Endothelial cell of umbilical vein (primary cell): Measurements from ENCODE around the gene SIN3A.
"Not testable (repeated sequence)": the region's sequence is repeated elsewhere in the genome, so short reads cannot be mapped to it uniquely, and the experiment has no call there.

Source experiments
- EZH2 ChIP-seq: IDR thresholded peaks from 2 replicates; pipeline ENCODE4 v1.6.1; 2012; ENCODE audit warnings: borderline replicate concordance, low read depth, mild to moderate bottlenecking, moderate library complexity, low read length, inconsistent platforms; ENCODE audit not compliant: severe bottlenecking
- FOS ChIP-seq: IDR thresholded peaks from 2 replicates; pipeline ENCODE4 v1.6.1; 2011; ENCODE audit warnings: mild to moderate bottlenecking, low read length, moderate library complexity, borderline replicate concordance; ENCODE audit not compliant: insufficient read depth
- JUN ChIP-seq: IDR thresholded peaks from 2 replicates; pipeline ENCODE4 v1.6.1; 2011; ENCODE audit warnings: borderline replicate concordance, low read depth; ENCODE audit not compliant: insufficient read length, insufficient read depth
- MYC ChIP-seq: IDR thresholded peaks from one replicate; pipeline ENCODE4 v1.6.1; 2011; ENCODE audit warnings: mild to moderate bottlenecking, low read depth, low read length
- POLR2A ChIP-seq: IDR thresholded peaks from 2 replicates; pipeline ENCODE4 v1.6.1; 2012; ENCODE audit warnings: low read depth, mild to moderate bottlenecking, control low read depth, low read length
- POLR2AphosphoS5 ChIP-seq: IDR thresholded peaks from 2 replicates; pipeline ENCODE4 v1.6.1; 2012; ENCODE audit warnings: low read depth, mild to moderate bottlenecking, control low read depth, low read length, moderate library complexity; ENCODE audit not compliant: insufficient read depth
- TF ChIP-seq, protein P1 (sequence below), 2 donors: IDR thresholded peaks; 1 replicate in 1 of 2; 2 replicates in 1 of 2; pipeline ENCODE4 v1.5.1; 2011; ENCODE audit warnings: low read length in 2 of 2, mild to moderate bottlenecking in 2 of 2, moderate library complexity in 2 of 2, control low read depth in 1 of 2, inconsistent platforms in 1 of 2, low read depth in 1 of 2; ENCODE audit not compliant: insufficient read depth in 1 of 2; ENCODE audit errors: extremely low read depth in 1 of 2
- TF ChIP-seq, protein P2 (sequence below): IDR thresholded peaks from 2 replicates; pipeline ENCODE4 v1.6.1; 2011; ENCODE audit not compliant: insufficient read depth, insufficient read length

DNA sequence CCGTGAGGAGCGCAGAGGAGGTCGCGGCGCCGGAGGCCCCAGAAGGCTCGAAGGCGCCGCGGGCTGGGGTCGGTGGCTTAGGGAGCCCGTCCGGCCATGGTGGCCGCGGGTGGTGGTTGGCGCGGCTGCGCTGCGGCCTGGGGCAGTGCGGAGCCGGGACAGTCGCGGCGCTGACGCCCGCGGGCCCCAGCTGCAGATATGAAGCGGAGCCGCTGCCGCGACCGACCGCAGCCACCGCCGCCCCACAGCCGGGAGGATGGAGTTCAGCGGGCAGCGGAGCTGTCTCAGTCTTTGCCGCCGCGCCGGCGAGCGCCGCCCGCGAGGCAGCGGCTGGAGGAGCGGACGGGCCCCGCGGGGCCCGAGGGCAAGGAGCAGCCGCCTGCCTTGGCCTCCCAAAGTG is 29.0 kb upstream of the SIN3A start:
- TF ChIP-seq, protein P1, sequence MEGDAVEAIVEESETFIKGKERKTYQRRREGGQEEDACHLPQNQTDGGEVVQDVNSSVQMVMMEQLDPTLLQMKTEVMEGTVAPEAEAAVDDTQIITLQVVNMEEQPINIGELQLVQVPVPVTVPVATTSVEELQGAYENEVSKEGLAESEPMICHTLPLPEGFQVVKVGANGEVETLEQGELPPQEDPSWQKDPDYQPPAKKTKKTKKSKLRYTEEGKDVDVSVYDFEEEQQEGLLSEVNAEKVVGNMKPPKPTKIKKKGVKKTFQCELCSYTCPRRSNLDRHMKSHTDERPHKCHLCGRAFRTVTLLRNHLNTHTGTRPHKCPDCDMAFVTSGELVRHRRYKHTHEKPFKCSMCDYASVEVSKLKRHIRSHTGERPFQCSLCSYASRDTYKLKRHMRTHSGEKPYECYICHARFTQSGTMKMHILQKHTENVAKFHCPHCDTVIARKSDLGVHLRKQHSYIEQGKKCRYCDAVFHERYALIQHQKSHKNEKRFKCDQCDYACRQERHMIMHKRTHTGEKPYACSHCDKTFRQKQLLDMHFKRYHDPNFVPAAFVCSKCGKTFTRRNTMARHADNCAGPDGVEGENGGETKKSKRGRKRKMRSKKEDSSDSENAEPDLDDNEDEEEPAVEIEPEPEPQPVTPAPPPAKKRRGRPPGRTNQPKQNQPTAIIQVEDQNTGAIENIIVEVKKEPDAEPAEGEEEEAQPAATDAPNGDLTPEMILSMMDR (IDR thresholded peaks at IDR 0.05; ENCODE audit: extremely low read depth in 1 of 2, insufficient read depth in 1 of 2, low read depth in 1 of 2, low read length in 2 of 2), result not testable (repeated sequence)
- TF ChIP-seq, protein P2, sequence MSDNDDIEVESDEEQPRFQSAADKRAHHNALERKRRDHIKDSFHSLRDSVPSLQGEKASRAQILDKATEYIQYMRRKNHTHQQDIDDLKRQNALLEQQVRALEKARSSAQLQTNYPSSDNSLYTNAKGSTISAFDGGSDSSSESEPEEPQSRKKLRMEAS, result not testable (repeated sequence)
- TF ChIP-seq FOS, POLR2A, EZH2, POLR2AphosphoS5, JUN, MYC: not testable (repeated sequence)
